Measurements from ENCODE around the gene FBXL7.

DNA sequence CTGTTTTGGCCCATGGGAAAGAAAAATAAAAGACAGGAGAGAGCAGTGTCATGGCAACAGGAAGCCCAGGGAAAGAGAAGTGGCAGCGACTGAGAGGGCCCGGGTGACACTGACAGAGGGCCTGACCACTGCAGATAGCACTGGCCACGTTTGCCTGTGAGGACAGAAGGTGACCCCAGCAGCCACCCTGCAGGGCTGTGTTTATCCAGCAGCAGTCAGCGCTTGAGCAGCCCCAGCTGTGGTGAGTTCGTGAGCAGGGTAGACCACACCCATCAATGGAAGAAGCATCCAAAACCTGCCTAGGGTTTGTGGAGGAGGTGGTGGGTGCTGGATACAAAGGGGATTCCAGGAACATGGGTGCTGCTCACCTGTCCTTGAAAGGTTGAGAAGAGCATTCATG lies 457.1 kb downstream of the FBXL7 start:
- TF ChIP-seq, protein P1, sequence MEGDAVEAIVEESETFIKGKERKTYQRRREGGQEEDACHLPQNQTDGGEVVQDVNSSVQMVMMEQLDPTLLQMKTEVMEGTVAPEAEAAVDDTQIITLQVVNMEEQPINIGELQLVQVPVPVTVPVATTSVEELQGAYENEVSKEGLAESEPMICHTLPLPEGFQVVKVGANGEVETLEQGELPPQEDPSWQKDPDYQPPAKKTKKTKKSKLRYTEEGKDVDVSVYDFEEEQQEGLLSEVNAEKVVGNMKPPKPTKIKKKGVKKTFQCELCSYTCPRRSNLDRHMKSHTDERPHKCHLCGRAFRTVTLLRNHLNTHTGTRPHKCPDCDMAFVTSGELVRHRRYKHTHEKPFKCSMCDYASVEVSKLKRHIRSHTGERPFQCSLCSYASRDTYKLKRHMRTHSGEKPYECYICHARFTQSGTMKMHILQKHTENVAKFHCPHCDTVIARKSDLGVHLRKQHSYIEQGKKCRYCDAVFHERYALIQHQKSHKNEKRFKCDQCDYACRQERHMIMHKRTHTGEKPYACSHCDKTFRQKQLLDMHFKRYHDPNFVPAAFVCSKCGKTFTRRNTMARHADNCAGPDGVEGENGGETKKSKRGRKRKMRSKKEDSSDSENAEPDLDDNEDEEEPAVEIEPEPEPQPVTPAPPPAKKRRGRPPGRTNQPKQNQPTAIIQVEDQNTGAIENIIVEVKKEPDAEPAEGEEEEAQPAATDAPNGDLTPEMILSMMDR (conservative IDR thresholded peaks at IDR 0.05): no peak
- no peak for TF ChIP-seq EZH2 (IDR thresholded peaks at IDR 0.05; ENCODE audit: low read depth)
